IPS DF 4.7 (cell line): ENCODE results near the gene ZCWPW1.

Experiments
- DNase-seq: peaks from one replicate; pipeline ENCODE4 v3.0.0-alpha.2; 2013; ENCODE audit warnings: low spot score; ENCODE audit errors: extremely low read depth

ZCWPW1 gene, protein sequence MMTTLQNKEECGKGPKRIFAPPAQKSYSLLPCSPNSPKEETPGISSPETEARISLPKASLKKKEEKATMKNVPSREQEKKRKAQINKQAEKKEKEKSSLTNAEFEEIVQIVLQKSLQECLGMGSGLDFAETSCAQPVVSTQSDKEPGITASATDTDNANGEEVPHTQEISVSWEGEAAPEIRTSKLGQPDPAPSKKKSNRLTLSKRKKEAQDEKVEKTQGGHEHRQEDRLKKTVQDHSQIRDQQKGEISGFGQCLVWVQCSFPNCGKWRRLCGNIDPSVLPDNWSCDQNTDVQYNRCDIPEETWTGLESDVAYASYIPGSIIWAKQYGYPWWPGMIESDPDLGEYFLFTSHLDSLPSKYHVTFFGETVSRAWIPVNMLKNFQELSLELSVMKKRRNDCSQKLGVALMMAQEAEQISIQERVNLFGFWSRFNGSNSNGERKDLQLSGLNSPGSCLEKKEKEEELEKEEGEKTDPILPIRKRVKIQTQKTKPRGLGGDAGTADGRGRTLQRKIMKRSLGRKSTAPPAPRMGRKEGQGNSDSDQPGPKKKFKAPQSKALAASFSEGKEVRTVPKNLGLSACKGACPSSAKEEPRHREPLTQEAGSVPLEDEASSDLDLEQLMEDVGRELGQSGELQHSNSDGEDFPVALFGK

DNA sequence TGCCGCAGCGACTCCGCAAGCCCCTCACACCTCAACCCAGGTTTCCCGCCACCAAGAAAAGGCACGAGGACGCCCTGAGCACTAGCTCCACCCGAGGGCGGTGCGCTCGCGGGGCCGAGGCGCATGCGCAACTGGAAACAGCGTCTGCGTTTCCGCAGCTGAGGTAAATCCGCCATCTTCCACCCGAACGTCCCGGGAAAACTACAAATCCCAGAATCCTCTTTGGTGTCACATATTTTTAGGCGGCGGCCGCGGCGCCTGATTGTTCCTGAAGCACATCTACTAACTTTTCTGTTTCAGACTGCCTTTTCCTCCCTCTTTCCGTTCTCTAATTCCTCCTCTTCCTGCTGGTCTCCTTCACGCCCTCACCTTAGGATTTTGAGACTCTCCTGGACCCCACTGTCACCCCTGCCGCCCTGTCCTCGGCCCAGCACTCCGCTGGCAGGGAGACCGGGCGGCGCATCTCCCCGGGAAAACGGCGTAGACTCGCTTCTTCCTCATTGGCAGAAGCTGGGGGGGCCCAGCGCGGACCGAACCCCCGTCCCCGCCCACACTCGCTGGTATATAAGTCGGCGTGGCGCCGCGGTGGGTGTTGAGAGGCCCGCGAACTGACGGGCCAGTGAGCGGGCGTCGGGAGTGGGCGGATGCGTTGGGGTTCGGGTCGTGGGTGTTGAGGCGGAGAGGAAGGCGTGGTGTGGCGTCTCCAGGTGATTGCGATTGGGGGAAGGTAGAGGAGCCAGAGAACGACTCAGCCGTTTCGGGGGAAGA lies at the start of gene ZCWPW1:
Gene ZCWPW1, minus strand, starts transcription at position 505 of the 768 bp plus-strand sequence. CDS start 8,054 bp downstream, outside the sequence.
- peak; percentile 93 for DNase-seq

DNA sequence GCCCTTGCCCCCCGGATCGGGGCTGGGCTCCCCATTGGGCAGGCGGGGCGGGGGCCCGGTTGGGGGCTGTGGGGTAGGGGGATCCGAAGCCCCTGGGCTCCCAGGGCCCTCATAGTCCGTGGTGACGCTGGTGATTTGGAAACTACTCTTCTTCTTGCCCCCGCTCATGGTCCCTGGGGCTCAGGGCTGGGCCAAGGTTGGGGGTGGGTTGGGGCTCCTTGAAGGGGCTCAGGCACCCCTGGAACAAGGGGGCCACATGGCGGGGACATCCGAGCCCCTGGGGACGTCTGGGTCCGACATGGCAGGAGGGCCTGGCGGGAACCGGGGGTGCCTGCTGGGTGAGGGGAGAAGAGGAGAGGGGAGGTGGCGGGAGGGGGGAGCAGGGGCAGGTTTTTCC lies 49.4 kb upstream of the ZCWPW1 start:
- DNase-seq = no peak

DNA sequence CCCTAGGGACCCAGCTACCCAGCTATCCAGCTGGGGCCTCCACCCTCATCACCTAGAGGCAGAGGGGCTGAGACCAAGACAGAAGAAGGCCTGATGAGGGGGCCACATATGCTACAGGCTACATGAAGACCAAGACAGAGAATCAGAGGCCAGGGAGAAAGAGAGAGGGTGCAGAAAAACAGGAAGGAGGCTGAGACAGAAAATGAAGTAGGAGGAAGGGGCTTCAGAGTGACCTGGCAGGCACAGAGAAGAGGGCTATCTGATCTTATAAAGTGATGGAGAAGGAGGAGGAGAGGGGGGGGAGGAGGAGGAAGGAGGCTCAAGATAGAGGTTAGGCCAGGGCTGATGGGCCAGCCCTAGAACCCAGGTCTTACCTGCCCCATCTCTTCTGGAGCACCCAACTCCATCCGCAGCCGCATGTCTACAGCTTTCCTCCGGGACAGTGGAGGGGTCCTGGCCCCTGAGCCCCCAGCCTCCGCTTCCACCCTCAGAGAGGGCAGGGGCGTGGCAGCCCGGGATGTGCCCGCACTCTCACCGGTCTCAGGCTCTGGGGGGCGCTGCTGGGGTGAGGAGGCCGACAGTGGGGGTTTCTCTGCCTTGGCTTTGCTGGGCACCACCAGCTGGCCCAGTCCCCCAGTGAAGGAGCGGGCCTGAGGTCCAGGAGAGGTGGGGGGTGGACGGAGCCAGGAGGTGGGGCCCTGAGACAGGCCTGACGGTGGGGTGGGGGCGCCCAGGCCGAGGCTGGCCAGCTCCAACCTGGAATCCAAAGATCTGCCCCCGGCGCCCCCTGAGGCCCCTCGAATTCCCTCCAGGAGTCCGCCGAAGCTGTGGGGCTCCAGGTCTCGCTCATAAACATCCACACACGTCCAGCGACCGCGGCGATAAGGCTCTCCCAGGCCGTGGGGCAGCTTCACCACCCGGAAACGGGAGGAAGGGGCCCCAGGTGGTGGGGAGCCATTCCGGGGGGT lies 48.7 kb upstream of the ZCWPW1 start:
- no peak for DNase-seq

DNA sequence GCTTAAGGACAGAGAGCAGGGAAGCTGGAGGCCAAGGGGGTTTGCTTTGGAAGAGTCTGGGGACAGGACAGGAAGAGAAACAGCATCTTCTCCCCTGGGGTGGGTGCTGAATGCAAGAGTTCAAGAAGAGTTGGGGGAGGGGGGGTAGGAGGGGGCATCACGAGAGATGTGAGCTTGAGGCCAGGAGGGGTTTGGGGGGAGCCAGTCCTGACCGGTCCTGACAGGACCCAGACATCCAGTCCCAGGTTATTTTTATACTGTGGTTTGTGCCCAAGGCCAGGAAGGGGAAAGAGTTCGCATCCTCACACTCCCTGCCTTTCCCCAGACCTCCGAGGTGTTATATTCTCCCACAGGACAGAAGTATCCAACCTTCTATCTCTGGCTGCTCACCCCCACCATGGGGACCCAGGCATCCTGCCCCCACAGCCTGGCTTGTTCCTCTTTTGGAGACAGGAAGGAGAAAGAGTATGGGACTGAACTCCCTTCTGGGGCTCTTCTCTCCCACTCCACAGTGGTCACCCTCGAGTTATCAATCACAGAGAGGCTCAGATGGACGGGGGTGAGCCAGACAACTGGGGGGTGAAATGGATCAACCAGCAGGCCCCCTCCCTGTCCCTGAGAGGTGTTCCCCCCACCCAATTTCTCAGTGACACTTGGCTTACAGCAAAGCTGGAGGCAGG lies 47.7 kb upstream of the ZCWPW1 start:
- no peak for DNase-seq

DNA sequence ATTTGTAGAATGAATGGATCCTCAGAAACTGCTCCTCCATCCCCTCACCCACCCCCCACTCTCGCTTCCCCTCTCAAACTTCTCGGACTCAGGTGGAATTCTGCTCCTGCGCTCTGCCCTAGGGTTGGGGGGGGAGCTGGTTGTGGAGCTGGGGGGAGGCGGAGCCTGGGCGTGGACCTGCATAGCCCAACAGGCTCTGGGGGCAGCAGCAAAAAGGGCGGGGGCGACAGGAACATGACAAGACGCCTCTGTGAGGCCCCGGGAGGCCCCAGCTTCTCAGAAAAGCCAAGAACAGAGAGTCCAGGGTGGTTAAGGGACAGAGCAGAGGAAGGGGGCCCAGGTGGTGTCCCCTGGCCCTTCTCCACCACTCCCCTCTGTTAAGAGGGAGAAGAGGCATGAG lies 47.0 kb upstream of the ZCWPW1 start:
- DNase-seq = no peak

DNA sequence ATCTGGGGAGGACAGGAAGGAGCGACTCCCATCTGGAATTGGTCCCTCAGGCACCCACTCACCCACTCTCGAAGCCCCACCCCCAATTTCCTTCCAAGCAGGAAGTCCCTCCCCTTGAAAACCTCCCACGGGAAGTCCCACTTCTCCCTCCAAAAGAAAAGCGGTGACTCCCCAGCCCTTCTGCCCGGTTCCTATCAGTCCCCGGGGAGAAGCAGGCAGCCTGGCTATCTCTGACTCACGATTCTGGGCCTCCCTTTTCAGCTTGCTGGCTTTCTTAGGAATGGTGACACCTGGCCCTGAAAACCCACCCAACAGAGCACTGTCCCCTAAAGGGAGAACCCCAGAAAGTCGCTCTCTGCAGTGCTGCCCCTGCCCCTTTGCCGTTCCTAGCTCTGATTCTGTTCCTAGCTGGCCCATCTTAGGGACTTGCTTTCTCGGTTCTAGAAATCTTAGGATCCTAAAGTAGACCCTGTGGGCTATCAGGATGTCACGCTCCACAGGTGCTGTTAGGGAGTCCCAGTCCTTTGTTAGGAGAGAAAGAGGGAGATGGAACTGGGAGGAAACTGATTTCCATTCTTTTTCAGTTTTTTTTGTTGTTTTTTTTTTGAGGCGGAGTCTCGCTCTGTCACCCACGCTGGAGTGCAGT lies 44.5 kb upstream of the ZCWPW1 start:
- DNase-seq = no peak

DNA sequence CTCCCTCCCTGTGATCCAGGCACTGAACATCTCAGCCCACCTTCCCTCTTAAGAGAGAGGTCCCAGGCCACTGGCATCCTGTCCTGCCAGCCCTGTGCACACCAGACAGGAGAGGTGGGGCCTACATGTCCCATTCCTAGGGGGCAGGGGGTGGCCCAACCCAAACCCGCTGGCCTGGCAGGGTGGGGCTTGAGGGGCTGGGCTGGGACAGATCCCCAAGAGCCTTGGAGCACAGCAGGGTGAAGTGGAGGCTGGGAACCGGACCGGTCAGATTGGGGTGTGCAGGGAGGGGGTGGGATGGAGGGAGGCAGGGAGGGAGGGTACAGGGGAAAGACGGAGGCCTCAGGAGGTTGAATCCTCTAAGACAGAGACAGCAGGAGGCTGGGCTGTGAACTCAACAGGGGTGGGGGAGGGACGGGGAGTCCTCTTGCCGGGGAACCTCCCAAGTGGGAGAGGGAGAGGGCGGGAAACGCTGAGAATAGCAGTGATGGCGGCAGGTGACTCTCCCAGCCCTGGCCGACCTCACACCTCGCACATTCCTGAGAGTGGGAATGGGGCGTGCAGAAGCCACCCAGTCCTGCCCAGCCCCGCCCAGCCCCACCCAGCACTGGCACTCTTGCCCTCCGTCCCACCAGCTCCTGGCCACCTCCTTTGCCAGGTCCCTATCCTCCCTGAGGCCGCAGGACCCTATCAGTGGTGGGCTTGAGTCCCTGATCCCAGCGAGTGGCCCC lies 43.8 kb upstream of the ZCWPW1 start:
- DNase-seq = no peak

DNA sequence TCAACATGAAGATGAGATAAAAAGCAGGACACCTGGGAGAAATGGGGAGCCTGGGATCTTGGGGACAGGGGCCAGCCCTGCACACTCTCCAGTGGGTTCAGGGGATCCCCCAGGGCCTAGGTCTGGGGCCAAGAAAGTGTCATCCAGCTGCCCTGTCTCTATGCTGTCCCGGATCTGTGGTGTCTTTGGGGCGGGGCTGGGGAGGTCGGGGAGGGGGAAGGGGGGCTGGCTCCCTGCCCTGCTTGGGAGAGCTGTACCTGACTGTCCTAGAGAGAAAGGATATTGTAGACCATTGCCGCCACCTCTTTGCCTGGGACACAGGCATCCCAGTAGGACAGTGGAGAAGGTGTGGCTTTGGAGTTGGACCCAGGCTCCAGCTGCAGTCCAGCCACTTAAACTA lies 42.5 kb upstream of the ZCWPW1 start:
- no peak for DNase-seq

DNA sequence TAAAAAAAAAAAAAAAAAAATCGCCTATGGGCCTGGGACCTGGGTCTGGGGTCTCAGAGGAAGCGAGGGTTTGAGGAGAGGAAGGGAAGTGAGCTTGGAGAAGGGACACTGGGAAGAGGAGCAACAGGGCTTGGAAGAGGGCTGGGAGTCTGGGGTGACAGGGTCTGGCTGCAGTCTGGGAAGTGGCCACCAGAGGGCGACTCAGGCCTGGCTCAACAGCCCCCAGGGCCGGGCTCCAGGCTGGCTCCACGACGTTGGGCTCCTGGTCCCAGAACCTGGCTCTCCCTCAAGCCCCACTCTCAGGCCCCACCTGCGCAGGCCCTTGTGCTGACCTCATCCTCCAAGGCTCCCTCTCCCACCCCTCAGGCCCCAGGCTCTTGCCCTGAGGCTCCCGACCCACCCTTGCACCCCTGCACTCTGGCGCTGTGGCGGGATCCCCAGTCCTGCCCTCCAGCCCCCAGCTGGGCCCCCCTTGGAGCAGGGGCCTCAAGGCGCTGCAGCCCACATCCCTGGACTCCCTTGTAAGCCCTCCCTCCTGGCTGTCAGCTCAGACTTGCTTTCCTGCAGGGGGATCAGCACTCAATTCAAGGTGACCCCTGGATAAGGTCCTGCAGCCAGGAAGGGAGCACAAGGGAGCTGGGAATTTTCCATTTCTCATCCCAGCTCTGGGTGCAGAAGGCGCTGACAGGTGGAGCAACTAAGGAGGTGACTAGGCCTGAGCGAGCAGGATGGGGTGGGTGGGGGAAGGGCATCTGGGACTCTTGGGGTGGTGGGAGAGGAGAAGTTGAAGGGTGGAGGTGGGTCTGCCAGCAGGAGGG lies 40.9 kb upstream of the ZCWPW1 start:
- no peak for DNase-seq

DNA sequence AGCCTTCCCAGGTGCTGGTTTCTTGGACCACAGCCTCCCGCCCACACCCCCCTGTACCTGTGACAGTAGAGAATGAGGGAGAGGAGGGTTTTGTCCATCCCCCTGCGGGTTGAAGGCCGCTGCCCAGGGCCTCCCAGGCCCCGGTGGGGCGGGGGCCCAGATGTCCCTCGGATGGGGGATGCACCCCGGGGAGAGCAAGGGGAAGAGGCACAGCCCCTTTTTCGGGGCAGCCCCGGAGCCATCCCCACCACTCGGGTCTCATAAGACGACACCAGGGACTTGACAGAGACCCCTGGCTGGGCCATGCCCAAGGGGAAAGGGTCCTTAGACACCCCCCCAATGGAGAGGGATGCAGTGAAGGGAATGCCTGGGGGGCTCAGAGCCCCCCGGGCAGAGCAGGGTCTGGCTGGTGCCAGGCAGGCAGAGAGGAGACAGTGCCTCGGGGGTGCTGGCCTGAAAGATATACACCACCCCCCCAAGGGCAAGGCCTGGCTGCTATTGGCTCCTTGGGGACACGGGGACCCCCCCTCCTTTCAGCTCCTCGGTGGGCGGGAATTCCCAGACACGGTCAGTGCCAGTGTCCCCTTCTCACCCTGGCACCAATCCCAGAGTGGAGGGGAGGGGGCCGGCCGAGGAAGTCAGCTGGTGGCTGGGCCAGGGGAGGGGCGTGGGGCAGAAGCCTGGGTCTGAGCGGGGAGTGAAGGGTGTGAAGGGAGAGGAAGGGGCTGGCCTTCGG lies 39.3 kb upstream of the ZCWPW1 start:
- DNase-seq = no peak

DNA sequence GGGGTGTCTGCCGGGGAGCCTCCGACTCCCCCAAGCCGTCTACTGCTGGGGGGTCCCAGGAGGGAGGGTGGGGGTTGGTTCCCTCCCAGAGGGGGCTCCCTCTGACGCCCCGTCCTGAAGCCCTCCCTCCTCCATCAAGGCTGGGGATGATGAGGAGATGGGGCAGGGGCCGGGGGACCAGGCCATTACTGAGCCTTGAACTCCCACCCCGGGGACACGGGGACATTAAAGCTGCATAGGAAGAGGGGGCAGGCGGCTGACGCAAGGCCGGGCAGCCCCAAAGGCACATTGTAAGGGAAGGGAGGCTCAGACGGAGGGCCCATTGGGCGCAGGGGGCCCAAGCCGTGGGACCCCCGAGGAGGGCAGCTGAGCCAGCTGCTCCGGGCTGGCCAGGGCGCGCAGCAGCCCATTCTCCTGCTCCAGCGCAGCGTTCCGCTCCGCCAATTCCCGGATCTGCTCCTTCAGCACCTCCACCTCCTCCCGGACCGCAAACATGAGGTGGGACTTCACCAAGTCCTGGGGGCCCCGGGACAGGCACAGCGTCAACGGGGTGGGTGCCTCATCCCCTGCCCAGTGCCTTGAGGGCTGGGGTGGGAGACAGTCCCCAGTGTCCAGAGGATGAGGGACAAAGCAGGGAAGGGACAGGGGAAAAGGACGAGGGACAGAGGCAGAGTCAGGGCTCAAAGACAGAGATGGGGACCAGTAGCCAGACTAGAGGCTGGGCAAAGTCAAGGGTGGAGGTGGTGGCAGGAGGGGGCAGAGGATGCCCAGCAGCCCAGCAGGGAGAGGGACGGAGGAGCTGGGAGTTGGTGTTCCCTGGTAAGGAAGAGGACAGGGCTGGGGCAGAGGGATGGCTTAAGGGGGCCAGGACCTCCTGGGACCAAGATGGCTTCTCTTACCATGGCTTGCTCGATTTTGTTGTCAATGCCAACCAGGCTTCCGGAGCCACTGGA lies 38.4 kb upstream of the ZCWPW1 start:
- DNase-seq = no peak

DNA sequence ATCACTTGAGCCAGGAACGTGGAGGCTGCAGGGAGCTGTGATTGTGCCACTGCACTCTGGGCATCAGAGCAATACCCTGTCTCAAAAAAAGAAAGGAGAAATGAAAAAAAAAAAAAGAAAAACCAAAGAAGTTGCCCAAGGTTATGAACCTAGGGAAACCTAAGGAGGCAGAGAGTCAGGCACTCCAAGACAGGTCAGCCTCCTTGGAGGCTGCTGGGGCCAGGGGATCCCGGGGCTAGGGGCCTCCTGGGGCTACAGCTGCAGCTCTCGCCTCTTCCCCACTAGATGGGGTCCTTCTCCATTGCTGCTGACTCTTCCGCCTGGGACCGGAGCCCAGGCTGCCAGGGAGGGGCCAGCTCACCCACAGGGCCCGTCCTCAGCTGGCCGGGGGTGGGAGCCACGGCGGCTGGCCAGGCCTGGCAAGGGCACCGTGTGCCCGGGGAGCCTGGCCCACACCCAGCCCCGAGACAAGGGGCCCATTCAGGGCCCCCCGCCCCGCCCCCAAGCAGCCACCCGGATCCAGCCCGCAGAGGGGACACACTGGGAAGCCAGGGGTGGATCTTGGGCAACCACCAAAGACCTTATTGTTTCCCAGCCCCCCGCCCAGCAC lies 37.3 kb upstream of the ZCWPW1 start:
- DNase-seq = no peak

DNA sequence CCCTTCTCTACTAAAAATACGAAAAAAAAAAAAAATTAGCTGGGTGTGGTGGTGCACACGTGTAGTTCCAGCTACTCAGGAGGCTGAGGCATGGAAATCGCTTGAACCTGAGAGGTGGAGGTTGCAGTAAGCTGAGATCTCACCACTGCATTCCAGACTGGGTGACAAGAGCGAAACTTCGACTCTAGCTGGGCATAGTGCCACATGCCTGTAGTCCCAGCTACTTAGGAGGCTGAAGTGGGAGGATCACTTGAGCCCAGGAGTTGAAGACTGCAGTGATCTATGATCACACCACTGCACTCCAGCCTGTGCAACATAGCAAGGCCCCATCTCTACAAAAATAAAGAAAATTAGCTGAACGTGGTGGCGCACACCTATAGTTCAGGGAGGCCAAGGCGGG lies 36.8 kb upstream of the ZCWPW1 start:
- no peak for DNase-seq

DNA sequence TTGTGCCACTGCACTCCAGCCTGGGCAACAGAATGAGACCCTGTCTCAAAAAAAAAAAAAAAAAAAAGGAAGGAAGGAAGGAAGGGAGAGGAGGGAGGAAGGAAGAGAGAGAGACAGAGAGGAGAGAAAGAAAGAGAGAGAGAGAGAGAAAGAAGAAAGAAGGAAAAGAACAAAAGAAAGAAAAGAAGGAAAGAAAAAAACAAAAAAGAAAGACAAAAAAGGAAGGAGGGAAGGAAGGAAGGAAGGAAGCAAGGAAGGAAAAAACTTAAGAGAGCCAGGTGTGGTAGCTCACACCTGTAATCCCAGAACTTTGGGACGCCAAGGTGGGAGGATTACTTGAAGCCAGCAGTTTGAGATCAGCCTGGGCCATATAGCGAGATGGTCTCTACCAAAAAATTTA lies 36.3 kb upstream of the ZCWPW1 start:
- DNase-seq = no peak

DNA sequence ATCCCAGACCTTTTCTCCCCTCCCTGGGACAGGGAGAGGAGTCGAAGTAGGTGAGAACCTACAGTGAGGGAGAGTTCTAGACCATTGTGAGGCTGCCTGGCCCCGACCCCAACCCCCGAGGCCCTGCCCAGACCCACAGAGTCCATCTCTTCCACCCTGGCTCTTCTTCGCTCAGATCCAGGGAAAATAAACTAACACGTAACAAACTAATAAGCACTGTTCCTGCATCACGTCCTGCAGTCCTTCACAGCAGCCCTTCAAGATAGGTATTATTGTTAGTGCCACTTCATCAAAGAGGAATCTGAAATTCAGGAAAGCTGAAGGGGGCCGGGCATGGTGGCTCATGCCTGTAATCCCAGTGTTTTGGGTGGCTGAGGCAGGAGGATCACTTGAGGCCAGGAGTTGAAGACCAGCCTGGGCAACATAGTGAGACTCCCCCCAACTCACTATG lies 35.7 kb upstream of the ZCWPW1 start, which contains the start of gene SPACDR:
Gene SPACDR, minus strand, starts transcription at position 51 of the 451 bp plus-strand sequence. CDS start 235 bp downstream, outside the sequence.
- DNase-seq = no peak

DNA sequence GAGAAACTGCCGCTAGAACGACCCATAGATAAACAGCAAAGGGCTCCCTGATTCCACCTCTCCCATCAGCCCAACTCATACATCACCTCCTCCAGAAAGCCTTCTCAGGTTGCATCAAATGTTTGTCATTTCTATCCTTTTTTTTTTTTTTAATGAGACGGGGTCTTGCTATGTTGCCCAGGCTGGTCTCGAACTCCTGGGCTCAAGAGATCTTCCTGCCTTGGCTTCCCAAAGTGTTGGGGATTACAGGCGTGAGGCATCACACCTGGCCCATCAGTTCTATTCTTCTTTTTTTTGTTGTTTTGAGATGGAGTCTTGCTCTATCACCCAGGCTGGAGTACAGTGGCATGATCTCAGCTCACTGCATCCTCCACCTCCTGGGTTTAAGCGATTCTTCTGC lies 28.5 kb upstream of the ZCWPW1 start:
- no peak for DNase-seq
